ENCODE measurements around the gene JMJD1C.

GRCh38 chr10:63431962-63432797 is 33.6 kb downstream of the JMJD1C start:
- TF ChIP-seq CTCF (conservative IDR thresholded peaks at IDR 0.05; ENCODE audit: low read length), result no peak
- no peak for TF ChIP-seq EZH2phosphoT487 (IDR thresholded peaks at IDR 0.05; ENCODE audit: borderline replicate concordance)

Data from Loucy (cell line).